Endothelial cell of umbilical vein (primary cell): ENCODE data around the gene INTS7.

Experiments
- EZH2 ChIP-seq: IDR thresholded peaks from 2 replicates; pipeline ENCODE4 v1.6.1; 2012; ENCODE audit warnings: borderline replicate concordance, low read depth, mild to moderate bottlenecking, moderate library complexity, low read length, inconsistent platforms; ENCODE audit not compliant: severe bottlenecking
- JUN ChIP-seq: IDR thresholded peaks from 2 replicates; pipeline ENCODE4 v1.6.1; 2011; ENCODE audit warnings: borderline replicate concordance, low read depth; ENCODE audit not compliant: insufficient read length, insufficient read depth
- MYC ChIP-seq: IDR thresholded peaks from one replicate; pipeline ENCODE4 v1.6.1; 2011; ENCODE audit warnings: mild to moderate bottlenecking, low read depth, low read length
- POLR2A ChIP-seq: IDR thresholded peaks from 2 replicates; pipeline ENCODE4 v1.6.1; 2012; ENCODE audit warnings: low read depth, mild to moderate bottlenecking, control low read depth, low read length
- POLR2AphosphoS5 ChIP-seq: IDR thresholded peaks from 2 replicates; pipeline ENCODE4 v1.6.1; 2012; ENCODE audit warnings: low read depth, mild to moderate bottlenecking, control low read depth, low read length, moderate library complexity; ENCODE audit not compliant: insufficient read depth
- TF ChIP-seq, protein P1 (sequence below), 2 donors: IDR thresholded peaks; 1 replicate in 1 of 2; 2 replicates in 1 of 2; pipeline ENCODE4 v1.5.1; 2011; ENCODE audit warnings: low read length in 2 of 2, mild to moderate bottlenecking in 2 of 2, moderate library complexity in 2 of 2, control low read depth in 1 of 2, inconsistent platforms in 1 of 2, low read depth in 1 of 2; ENCODE audit not compliant: insufficient read depth in 1 of 2; ENCODE audit errors: extremely low read depth in 1 of 2
- TF ChIP-seq, protein P2 (sequence below): IDR thresholded peaks from 2 replicates; pipeline ENCODE4 v1.6.1; 2011; ENCODE audit not compliant: insufficient read depth, insufficient read length

DNA sequence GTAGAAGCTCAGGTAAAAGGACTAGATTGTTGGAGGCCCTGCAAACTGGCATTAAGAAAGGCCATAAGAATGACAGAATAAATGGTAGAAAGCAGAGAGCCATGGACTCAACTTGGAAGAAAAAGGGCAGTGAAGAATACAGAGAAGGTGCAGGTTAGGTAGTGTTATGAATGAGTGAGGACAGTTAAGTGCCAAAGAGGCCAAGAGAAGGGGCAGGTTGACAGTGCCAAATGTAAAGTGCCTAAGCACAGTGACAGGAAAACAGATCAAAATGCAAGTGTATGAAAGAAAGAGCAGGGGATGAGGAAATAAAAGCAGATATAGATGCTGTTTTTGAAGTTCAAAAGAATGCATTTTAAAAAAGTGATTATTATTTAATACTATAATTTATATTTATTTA is 43.7 kb downstream of the INTS7 start:
- TF ChIP-seq, protein P1, sequence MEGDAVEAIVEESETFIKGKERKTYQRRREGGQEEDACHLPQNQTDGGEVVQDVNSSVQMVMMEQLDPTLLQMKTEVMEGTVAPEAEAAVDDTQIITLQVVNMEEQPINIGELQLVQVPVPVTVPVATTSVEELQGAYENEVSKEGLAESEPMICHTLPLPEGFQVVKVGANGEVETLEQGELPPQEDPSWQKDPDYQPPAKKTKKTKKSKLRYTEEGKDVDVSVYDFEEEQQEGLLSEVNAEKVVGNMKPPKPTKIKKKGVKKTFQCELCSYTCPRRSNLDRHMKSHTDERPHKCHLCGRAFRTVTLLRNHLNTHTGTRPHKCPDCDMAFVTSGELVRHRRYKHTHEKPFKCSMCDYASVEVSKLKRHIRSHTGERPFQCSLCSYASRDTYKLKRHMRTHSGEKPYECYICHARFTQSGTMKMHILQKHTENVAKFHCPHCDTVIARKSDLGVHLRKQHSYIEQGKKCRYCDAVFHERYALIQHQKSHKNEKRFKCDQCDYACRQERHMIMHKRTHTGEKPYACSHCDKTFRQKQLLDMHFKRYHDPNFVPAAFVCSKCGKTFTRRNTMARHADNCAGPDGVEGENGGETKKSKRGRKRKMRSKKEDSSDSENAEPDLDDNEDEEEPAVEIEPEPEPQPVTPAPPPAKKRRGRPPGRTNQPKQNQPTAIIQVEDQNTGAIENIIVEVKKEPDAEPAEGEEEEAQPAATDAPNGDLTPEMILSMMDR (IDR thresholded peaks at IDR 0.05; ENCODE audit: extremely low read depth in 1 of 2, insufficient read depth in 1 of 2, low read depth in 1 of 2, low read length in 2 of 2): no peak
- TF ChIP-seq JUN (no peak), MYC (no peak), POLR2AphosphoS5 (no peak), POLR2A (no peak), EZH2 (no peak)
- TF ChIP-seq, protein P2, sequence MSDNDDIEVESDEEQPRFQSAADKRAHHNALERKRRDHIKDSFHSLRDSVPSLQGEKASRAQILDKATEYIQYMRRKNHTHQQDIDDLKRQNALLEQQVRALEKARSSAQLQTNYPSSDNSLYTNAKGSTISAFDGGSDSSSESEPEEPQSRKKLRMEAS: no peak
